ENCODE data around the gene DHRS1.
A peak's percentile ranks its signal among the peaks of the same experiment; 100 is the strongest.

The DHRS1 gene

DNA sequence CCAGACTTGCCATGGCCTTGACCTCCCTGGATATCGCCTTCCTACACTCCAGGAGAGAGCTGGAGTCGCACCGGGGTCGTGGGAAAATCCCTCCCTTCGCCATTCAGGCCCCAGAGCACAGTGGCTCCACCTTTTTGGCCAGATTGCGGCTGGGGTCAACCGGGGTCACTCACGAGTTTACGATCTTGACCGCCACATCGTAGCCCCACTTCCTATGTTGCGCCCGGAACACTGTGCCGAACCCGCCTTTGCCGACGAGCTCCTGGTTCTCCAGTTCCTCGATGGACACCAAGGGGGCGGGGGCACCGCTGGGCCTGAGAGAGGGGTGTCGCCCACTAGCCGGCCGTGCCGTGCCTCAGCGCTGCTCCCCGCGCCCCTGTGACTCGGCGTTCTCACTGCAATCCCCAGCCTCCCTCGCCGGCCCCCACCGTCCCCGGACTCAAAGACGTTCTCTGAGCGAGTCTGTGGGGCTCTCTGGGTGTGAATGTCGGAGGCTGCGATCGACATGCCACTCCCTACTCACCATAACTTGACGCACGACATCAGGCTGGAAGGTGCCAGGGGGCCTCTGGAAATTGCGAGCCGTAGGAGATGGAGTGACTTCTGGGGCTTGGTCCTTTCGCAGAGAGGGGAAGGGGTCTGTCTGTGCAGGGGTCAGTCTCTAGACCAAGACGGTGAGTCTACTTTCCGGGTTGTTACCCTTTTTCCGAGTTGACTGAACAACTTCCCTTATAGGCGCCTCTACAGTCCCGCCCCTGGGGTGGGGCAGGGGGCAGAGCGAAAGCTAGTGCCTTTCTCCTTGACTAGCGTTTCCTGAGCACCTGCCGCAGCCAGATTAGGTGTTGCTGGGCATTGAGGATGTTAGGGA, 39.9 kb upstream of the DHRS1 start, which contains the start of gene RIPK3:
TSS of gene RIPK3 (minus strand) at position 708 of the 868 bp plus-strand sequence. CDS start at position 543, 165 bp downstream.
- Histone ChIP-seq H3K27ac (peak within 1 kb of the TSS in 1 of 2 donors; percentile 43), H3K4me3 (peak within 1 kb of the TSS; percentile 59)
- TF ChIP-seq, protein P1, sequence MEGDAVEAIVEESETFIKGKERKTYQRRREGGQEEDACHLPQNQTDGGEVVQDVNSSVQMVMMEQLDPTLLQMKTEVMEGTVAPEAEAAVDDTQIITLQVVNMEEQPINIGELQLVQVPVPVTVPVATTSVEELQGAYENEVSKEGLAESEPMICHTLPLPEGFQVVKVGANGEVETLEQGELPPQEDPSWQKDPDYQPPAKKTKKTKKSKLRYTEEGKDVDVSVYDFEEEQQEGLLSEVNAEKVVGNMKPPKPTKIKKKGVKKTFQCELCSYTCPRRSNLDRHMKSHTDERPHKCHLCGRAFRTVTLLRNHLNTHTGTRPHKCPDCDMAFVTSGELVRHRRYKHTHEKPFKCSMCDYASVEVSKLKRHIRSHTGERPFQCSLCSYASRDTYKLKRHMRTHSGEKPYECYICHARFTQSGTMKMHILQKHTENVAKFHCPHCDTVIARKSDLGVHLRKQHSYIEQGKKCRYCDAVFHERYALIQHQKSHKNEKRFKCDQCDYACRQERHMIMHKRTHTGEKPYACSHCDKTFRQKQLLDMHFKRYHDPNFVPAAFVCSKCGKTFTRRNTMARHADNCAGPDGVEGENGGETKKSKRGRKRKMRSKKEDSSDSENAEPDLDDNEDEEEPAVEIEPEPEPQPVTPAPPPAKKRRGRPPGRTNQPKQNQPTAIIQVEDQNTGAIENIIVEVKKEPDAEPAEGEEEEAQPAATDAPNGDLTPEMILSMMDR (IDR thresholded peaks at IDR 0.05): no peak
- DNase-seq (ENCODE audit: low spot score): no peak

DNA sequence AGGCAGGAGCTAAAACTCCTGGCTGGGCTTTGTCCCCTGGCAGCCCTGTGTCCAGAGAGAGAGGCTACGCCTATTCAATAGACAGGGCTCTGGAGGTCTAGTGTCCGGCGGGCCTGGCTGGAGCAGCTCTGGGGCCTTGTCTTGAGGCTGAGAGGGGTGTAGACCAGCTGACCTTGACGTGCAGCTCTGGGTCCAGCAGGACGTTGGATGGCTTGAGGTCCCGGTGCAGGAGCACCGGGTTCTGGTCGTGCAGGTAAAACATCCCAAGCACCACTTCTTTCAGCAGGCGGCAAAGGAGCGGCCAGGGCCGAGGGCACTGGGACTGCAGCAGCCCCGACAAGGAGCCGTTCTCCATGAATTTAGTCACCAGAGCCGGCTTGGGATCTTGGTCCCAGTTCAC, 39.3 kb upstream of the DHRS1 start:
- Histone ChIP-seq H3K27ac (no peak overlapping the region), H3K4me3 (peak overlapping the region; percentile 59)
- DNase-seq (ENCODE audit: low spot score): no peak
- TF ChIP-seq, protein P1 (IDR thresholded peaks at IDR 0.05): no peak

DNA sequence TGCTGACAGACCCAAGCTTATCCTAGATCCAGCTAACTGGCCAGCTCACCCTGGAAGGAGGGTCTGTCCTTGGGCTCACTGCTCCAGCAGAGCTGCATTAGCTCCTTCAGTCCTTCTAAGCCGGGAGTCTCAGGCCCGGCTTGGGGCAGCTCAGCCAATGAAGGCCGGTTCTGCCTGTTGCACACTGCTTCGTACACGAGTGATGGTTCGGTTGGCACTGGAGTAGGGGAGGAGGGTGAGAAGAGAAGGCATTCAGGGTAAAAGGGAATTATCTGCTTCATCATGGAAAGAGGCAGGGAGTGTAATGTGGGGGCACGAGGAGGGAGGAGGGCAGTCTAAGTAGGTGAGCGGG, 38.2 kb upstream of the DHRS1 start:
- TF ChIP-seq, protein P1 (IDR thresholded peaks at IDR 0.05): no peak
- DNase-seq (ENCODE audit: low spot score): no peak
- Histone ChIP-seq H3K4me3 (no peak overlapping the region), H3K27ac (no peak overlapping the region)

DNA sequence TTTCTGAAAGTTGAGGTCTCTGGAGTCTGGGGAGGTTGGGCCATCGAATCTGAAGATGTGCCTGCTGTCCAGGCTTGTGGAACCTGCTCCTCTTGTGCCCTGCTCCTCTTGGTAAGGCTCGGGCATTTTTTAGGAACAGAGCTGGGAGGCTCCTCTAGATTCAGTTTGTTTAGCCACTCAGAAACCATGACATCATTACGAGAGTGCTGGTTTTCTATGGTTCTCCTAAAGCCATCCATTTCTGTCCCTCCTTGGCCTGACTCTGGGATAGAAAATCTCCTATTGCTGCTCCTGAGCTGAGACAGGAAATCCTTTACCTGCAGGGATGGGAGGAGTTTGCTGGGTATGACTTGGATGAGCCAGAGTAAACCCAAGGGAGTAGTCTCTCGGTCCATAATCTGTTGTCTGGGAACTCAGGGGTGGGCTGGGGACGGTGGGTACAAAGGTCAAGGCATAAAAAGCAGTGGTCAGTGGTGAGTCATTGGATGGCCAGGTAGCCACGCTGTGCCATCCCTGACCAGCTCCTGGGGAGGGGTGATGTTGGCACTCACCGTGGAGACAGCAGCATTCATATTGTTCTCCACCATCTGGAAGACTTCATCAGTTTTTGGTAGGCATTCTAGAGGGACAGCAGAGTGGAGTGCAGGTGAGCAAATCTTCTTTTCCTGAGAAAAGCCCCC, 37.7 kb upstream of the DHRS1 start:
- Histone ChIP-seq H3K27ac (no peak overlapping the region), H3K4me3 (no peak overlapping the region)
- TF ChIP-seq, protein P1 (IDR thresholded peaks at IDR 0.05): no peak
- no peak for DNase-seq (ENCODE audit: low spot score)

DNA sequence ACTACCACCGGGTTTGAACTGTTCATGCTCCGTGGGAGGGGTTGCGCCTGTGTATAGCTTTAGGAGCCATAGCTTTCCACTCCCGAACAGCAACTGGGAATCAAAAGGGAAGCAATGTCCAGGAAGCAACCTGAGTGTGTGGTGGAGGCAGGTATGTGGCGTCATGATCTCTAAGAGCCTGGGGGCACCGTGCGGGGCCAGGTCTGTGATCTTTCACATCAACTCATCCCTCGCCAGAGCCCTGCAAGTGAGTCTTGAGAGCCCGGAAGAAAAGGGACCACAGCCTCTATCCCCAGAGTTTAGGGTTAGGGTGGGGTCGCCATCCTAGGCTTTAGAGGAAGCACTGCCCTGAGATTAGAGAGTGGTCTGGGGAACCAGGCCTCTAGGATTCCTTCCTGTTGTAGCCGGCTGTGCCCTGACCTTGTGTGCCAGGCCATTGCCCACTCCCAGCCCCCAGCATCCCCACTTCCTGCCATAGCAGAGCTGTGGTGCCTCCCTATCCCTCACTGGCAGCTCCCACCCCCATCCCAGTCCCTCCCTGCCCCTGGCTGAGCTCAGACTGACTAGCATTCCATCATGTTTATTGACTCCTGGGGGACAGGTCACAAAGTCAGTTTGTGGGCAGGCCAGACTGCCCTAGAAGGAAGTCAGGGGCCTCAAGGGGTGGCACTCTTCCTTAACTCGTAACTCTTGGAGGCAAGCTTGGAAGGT, 36.0 kb upstream of the DHRS1 start:
- TF ChIP-seq, protein P1 (IDR thresholded peaks at IDR 0.05): no peak
- H3K27ac ChIP-seq: peak overlapping the region in 1 of 2 donors; percentile 59
- H3K4me3 ChIP-seq: peak overlapping the region; percentile 60
- no peak for DNase-seq (ENCODE audit: low spot score)

DNA sequence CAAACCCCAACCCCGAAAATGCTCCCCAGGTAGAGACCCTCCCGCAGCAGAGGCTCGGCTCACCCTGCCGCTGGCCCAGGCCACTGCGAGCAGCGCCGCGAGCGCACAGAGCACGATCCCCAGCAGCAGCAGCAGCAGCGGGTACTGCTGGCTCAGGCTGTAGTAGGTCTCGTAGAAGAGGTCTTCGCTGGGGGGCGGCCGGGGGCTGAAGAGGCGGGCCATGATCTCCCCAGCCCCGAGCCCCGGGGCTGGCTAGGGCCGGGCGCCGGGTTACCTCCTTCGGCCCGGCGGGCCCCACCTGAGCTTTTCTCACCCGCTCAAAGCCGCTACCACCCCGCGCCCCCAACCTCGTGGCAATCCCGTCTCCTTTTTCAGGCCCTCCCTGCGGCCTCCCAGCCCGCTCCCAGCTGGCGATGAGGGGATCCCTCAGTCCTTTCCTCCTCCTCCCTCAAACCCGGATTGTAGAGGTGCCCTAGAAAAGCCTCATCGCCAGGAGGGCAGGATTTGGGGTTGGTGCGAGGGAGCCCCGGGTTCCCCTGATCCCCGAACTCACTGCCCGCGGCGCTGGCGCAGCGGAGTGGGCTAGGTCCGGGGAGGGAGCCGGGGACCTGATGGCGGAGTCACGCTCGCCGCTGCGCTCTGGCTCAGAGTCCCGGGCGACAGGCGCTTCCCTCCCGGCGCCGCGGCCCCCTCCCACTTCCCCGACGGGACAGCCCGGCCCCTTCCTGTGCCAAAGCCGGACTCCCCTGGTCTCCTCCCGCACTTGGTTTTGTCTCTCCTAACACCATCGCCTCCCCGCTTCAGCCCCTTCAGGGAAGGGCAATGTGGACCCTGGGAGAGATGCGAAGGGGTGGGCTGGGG, 35.1 kb upstream of the DHRS1 start, which contains the start of gene ADCY4:
TSS of gene ADCY4 (minus strand) at position 641 of the 861 bp plus-strand sequence. CDS start at position 222, 419 bp downstream.
- H3K27ac ChIP-seq: peak within 1 kb of the TSS; percentile 21 to 59
- no peak for DNase-seq (ENCODE audit: low spot score)

More for the DNA sequence above, 35.1 kb upstream of the DHRS1 start, which contains the start of gene ADCY4:
- peak within 1 kb of the TSS; percentile 60 for H3K4me3 ChIP-seq
- TF ChIP-seq, protein P1 (IDR thresholded peaks at IDR 0.05): no peak
